ENCODE results near the gene MANSC4. TPM values are rescaled to one million over a fixed set of nuclear protein-coding genes. Genes with fewer than 3 reads are reported as not detected.
A peak's percentile ranks its signal among the peaks of the same experiment; 100 is the strongest.

Gene MANSC4
- total RNA-seq, 1 donor from 2014 or later: 0.72 TPM

- Mint-ChIP-seq H3K27me3 (ENCODE audit: low read depth) (no peaks in the 10 kb centered on the region), H3K27ac (peak overlapping the region; percentile 10), H3K4me1 (peaks cover 26% of the 10 kb centered on the region), H3K9me3 (no peaks in the 10 kb centered on the region), H3K36me3 (no peaks in the 10 kb centered on the region), H3K4me3 (no peak overlapping the region)
- no peak for DNase-seq (ENCODE audit: low spot score in 2 of 2, unreplicated experiment in 2 of 2)
- no peak for TF ChIP-seq CTCF (IDR thresholded peaks at IDR 0.05; ENCODE audit: unreplicated experiment)
Measured at GRCh38 chr12:27769142-27769673, 10.8 kb downstream of the MANSC4 start.

- Mint-ChIP-seq H3K36me3 (peaks cover 3% of the 10 kb centered on the region), H3K9me3 (no peaks in the 10 kb centered on the region), H3K27me3 (ENCODE audit: low read depth) (no peaks in the 10 kb centered on the region), H3K27ac (no peak overlapping the region), H3K4me1 (peaks cover 15% of the 10 kb centered on the region), H3K4me3 (no peak overlapping the region)
- TF ChIP-seq CTCF (IDR thresholded peaks at IDR 0.05; ENCODE audit: unreplicated experiment): no peak
- no peak for DNase-seq (ENCODE audit: low spot score in 2 of 2, unreplicated experiment in 2 of 2)
Measured at GRCh38 chr12:27766587-27766986, 13.4 kb downstream of the MANSC4 start.

DNA sequence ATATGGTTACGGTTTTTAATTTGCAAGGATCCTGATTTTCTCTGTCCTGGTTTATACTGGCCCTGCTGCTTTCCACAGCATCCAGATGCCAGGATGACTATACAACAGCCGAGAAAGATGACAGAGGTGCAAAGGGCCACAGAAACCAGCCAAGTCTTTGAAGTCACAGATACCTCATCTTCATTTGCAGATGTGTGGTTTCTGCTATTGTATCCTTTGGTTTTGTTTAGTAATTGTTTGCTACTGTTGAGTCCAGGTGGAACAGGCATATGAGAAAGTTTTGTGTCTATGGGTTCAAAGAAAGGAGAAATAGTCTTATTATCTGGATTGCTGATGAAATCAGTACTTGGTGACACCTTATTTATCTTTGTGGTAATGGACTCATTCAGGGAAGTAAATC is 17.3 kb downstream of the MANSC4 start:
- DNase-seq (ENCODE audit: low spot score in 2 of 2, unreplicated experiment in 2 of 2): no peak
- Mint-ChIP-seq H3K27ac (no peak overlapping the region), H3K36me3 (peaks cover 4% of the 10 kb centered on the region), H3K9me3 (no peaks in the 10 kb centered on the region), H3K4me1 (peaks cover 2% of the 10 kb centered on the region), H3K4me3 (no peak overlapping the region), H3K27me3 (ENCODE audit: low read depth) (no peaks in the 10 kb centered on the region)
- no peak for TF ChIP-seq CTCF (IDR thresholded peaks at IDR 0.05; ENCODE audit: unreplicated experiment)

DNA sequence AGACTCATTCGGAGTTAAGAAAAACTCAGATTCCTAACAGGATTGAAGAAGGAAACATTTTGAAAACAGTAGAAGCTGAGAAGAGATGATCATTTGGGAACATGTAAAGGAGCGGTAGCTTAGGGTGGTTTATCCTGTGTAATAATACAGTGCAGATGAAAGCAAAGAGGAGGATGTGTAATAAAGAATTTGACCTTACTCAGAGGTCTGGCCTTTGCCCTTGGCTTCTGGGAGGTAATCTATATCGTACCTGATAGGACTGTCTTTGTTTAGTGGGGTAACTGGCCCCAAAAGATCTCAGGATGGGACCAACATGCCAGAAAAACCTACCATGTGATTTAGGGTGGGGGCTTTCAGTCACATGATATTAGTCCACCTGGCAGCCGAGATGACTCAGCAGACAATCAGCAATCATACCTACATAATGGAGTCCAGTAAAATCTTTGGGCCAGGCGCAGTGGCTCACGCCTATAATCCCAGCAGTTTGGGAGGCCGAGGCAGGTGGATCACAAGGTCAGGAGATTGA is 23.3 kb downstream of the MANSC4 start:
- no peak for TF ChIP-seq CTCF (IDR thresholded peaks at IDR 0.05; ENCODE audit: unreplicated experiment)
- Mint-ChIP-seq H3K4me3 (no peak overlapping the region), H3K36me3 (peaks cover 16% of the 10 kb centered on the region), H3K4me1 (no peaks in the 10 kb centered on the region), H3K27me3 (ENCODE audit: low read depth) (no peaks in the 10 kb centered on the region), H3K27ac (no peak overlapping the region), H3K9me3 (no peaks in the 10 kb centered on the region)
- no peak for DNase-seq (ENCODE audit: low spot score in 2 of 2, unreplicated experiment in 2 of 2)

GRCh38 chr12:27754795-27755194 is 25.2 kb downstream of the MANSC4 start:
- H3K4me1 Mint-ChIP-seq: no peaks in the 10 kb centered on the region
- H3K27me3 Mint-ChIP-seq (ENCODE audit: low read depth): no peaks in the 10 kb centered on the region
- H3K27ac Mint-ChIP-seq: no peak overlapping the region
- TF ChIP-seq CTCF (IDR thresholded peaks at IDR 0.05; ENCODE audit: unreplicated experiment): no peak
- DNase-seq (ENCODE audit: low spot score in 2 of 2, unreplicated experiment in 2 of 2): no peak
- H3K36me3 Mint-ChIP-seq: peaks cover 16% of the 10 kb centered on the region
- H3K4me3 Mint-ChIP-seq: no peak overlapping the region
- H3K9me3 Mint-ChIP-seq: no peaks in the 10 kb centered on the region

Measured in mesothelial cell of epicardium (in vitro differentiated cells).